Stimulated activated naive CD8-positive, alpha-beta T cell treated with anti-CD3 and anti-CD28 coated beads, Interleukin-15, Interleukin-2, amounts not matched to agents 100 ng/mL and 50 ng/mL, for 24 hours (primary cell): ENCODE data around the gene PLPPR5.
A peak's percentile ranks its signal among the peaks of the same experiment; 100 is the strongest.
"Not testable (repeated sequence)": the region's sequence is repeated elsewhere in the genome, so short reads cannot be mapped to it uniquely, and the experiment has no call there.

Experiments
- H3K27ac Mint-ChIP-seq: one replicate; pipeline ENCODE4 v1.8.0; 2021; ENCODE audit warnings: mild to moderate bottlenecking, mixed read lengths
- H3K27me3 Mint-ChIP-seq: one replicate; pipeline ENCODE4 v1.8.0; 2021; ENCODE audit warnings: mixed read lengths
- H3K36me3 Mint-ChIP-seq: one replicate; pipeline ENCODE4 v1.8.0; 2021; ENCODE audit warnings: low read depth, mixed read lengths
- H3K4me1 Mint-ChIP-seq: one replicate; pipeline ENCODE4 v1.8.0; 2021; ENCODE audit warnings: low read depth, mixed read lengths
- H3K4me3 Mint-ChIP-seq: one replicate; pipeline ENCODE4 v1.8.0; 2021; ENCODE audit warnings: mild to moderate bottlenecking, mixed read lengths
- H3K9me3 Mint-ChIP-seq: one replicate; pipeline ENCODE4 v1.8.0; 2021; ENCODE audit warnings: mixed read lengths

Gene PLPPR5, protein sequence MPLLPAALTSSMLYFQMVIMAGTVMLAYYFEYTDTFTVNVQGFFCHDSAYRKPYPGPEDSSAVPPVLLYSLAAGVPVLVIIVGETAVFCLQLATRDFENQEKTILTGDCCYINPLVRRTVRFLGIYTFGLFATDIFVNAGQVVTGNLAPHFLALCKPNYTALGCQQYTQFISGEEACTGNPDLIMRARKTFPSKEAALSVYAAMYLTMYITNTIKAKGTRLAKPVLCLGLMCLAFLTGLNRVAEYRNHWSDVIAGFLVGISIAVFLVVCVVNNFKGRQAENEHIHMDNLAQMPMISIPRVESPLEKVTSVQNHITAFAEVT

DNA sequence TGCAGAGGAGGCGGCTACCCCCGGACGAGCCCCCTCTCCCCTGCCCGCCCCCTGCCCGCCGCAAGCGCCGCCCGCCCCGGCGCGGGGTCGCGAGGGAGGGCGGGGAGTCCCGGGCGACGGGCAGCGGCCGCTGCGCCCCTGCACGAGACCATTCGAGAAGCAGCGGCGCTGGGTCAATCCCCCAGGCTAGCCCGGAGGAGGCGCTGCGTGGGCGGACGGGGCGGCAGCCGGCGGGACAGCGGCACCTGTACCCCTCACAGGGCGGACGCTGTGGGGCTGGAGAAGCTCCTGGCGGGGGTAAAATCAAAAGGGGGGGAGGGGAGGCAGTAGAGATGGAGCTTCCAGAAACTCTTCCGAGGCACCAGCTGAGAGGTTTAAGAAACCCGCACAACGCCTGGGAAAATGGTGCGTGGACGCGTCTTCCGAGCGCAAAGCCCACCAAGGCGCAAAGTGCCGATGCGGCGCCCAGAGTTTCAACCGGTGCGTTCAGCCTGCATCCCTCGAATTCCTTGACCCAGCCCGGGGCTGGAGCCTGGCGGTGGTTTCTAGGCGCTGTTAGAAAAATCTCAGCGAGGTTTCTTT is at the start of gene PLPPR5:
Gene PLPPR5 (minus strand): TSS at position 1 of the 582 bp plus-strand sequence. CDS start 190 bp downstream, outside the sequence.
- Mint-ChIP-seq H3K9me3 (no peaks in the 10 kb centered on the region), H3K27ac (no peak within 1 kb of the TSS), H3K4me3 (peak within 1 kb of the TSS; percentile 41), H3K4me1 (peaks cover 3% of the 10 kb centered on the region), H3K27me3 (peaks cover 73% of the 10 kb centered on the region), H3K36me3 (no peaks in the 10 kb centered on the region)

- Mint-ChIP-seq H3K27ac (no peak overlapping the region), H3K36me3 (no peaks in the 10 kb centered on the region), H3K4me3 (no peak overlapping the region), H3K27me3 (no peaks in the 10 kb centered on the region), H3K9me3 (no peaks in the 10 kb centered on the region), H3K4me1 (no peaks in the 10 kb centered on the region)
These were observed 47.1 kb upstream of the PLPPR5 start for GRCh38 chr1:99051611-99052283.

DNA sequence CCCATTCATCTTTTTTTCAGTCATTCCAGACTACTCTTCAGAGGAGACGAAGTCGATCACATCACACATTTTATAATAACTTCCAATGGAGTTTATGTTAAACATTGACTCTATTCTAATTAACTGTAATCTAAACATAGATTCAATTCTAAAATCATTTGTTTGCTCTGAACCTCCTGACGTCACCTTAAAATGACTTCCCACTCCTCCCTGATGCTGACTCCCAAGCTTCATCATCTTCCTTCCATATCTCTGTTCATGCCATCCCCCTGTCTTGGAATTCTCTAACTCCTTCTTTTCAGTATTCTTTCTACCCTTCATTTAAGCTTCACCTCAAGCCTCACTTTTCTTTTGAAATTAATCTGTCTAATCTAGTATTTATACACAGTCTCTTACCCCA is 45.1 kb upstream of the PLPPR5 start:
- Mint-ChIP-seq H3K4me1 (no peaks in the 10 kb centered on the region), H3K36me3 (no peaks in the 10 kb centered on the region), H3K27ac (no peak overlapping the region), H3K27me3 (no peaks in the 10 kb centered on the region), H3K4me3 (no peak overlapping the region), H3K9me3 (no peaks in the 10 kb centered on the region)

GRCh38 chr1:99036746-99037145 is 32.1 kb upstream of the PLPPR5 start:
- not testable (repeated sequence) for H3K27ac Mint-ChIP-seq, H3K4me1 Mint-ChIP-seq, H3K36me3 Mint-ChIP-seq, H3K4me3 Mint-ChIP-seq
- H3K9me3 Mint-ChIP-seq, result peaks cover 34% of the 10 kb centered on the region
- H3K27me3 Mint-ChIP-seq, result peaks cover 14% of the 10 kb centered on the region

DNA sequence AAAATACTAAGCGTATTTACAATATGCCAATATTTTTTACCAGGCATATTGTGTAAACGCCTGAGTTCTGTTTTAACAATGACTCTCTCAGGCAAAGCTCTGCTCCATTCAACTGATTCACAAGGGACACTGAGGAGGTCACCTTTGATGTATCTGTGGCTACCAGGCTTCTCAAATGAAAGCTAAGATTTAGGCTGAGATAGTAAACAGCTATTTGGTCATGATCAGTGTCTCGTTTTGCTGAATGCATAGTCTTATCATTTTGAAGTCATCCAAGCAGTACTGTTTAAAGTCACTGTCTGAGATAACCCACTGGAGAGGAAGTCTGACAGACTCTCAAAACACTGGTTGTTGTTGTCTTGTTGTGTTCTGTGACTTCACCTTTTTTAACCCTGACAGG is 13.7 kb upstream of the PLPPR5 start:
- no peak overlapping the region for H3K4me3 Mint-ChIP-seq
- no peaks in the 10 kb centered on the region for H3K36me3 Mint-ChIP-seq
- H3K27me3 Mint-ChIP-seq, result no peaks in the 10 kb centered on the region
- H3K27ac Mint-ChIP-seq, result no peak overlapping the region
- H3K9me3 Mint-ChIP-seq, result no peaks in the 10 kb centered on the region
- H3K4me1 Mint-ChIP-seq, result no peaks in the 10 kb centered on the region

DNA sequence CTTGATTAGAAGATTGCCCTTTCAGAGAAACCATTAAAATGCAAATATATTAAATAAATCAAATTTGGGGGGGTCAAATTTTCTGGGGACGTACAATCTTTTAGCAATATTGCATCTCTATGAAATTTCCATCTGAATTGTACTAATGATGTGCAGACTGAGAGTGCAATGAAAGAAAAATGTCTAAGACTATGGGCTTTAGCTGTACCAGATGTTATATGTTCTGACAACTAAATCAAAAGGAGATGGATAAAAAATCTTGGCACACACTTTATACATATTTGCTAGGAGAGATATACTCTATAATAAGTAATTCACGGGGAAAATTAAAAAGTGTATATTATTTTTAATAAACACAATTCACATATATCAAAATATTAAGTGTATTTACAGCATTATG is 13.0 kb upstream of the PLPPR5 start:
- Mint-ChIP-seq H3K36me3 (no peaks in the 10 kb centered on the region), H3K4me1 (no peaks in the 10 kb centered on the region), H3K27me3 (no peaks in the 10 kb centered on the region), H3K27ac (no peak overlapping the region), H3K9me3 (no peaks in the 10 kb centered on the region), H3K4me3 (no peak overlapping the region)

DNA sequence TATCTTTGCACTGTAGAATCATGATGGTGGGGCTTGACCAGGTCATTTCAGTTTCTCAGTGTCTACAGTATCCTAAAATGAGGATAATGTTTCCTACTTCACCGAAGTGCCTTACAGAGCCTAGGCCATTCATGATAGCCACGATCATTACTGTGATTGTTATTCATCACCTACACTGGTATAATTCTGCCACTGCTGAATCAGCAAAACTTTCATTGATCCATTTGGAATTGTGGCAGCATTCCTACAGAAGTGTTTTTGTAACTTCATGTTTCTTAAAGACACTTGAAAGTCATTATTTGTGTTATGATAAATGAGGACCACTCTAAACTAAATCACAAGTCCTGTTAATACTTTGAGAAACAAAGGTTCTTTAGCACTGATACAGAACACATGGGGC is 6.0 kb upstream of the PLPPR5 start:
- H3K4me3 Mint-ChIP-seq, result no peak overlapping the region
- no peaks in the 10 kb centered on the region for H3K36me3 Mint-ChIP-seq
- H3K27ac Mint-ChIP-seq, result no peak overlapping the region
- peaks cover 38% of the 10 kb centered on the region for H3K27me3 Mint-ChIP-seq
- no peaks in the 10 kb centered on the region for H3K4me1 Mint-ChIP-seq
- H3K9me3 Mint-ChIP-seq, result no peaks in the 10 kb centered on the region

DNA sequence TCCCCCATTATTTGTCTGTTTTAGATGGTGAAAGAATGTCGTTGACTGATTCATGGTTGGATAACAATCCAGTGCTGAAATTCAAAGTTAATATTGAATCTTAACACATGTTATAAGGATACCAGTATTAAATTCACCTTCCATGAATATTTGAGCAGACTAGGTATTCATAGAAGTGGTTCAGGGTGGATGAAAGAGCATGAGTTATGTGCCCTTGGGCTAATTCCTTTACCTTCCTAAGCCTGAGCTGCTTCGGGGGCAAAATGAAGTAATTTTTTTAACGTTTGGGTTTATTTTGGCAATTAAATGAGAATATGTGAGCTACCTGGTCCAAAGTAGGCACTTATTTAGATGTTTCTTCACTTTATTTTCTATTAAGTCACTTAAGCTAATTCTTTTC is 2.7 kb upstream of the PLPPR5 start:
- Mint-ChIP-seq H3K27ac (no peak overlapping the region), H3K27me3 (peaks cover 58% of the 10 kb centered on the region), H3K4me3 (no peak overlapping the region), H3K9me3 (no peaks in the 10 kb centered on the region), H3K36me3 (no peaks in the 10 kb centered on the region), H3K4me1 (peaks cover 3% of the 10 kb centered on the region)

GRCh38 chr1:99005537-99005942 is 879 bp upstream of the PLPPR5 start:
- H3K4me1 Mint-ChIP-seq, result peaks cover 3% of the 10 kb centered on the region
- H3K36me3 Mint-ChIP-seq, result no peaks in the 10 kb centered on the region
- peaks cover 70% of the 10 kb centered on the region for H3K27me3 Mint-ChIP-seq
- no peaks in the 10 kb centered on the region for H3K9me3 Mint-ChIP-seq
- H3K27ac Mint-ChIP-seq, result no peak overlapping the region
- H3K4me3 Mint-ChIP-seq, result peak overlapping the region; percentile 27

DNA sequence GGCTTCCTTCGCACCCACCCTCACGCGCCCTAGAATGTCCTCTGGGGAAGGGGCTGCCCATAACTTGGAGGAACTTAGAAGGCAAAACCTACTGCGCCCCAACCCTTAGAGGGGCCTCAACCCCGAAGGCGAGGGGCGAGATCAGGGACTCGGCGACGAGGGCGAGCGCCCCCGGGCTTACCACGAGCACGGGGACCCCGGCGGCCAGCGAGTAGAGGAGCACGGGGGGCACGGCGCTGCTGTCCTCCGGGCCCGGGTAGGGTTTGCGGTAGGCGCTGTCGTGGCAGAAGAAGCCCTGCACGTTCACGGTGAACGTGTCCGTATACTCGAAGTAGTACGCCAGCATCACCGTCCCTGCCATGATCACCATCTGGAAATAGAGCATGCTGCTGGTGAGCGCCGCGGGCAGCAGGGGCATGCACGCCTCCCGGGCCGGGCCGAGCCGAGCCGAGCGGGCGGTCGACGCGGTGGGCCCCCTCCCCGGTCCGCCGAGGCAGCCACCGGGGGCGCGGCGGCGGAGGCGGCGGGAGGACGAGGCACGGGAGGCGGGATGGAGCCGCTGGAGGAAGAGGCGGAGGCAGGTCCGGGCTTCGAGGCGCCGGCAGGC is 304 bp downstream of the PLPPR5 start:
- Mint-ChIP-seq H3K4me3 (peak overlapping the region; percentile 41), H3K27me3 (peaks cover 70% of the 10 kb centered on the region), H3K9me3 (no peaks in the 10 kb centered on the region)

GRCh38 chr1:99003581-99004253 is 944 bp downstream of the PLPPR5 start:
- Mint-ChIP-seq H3K27me3 (peaks cover 64% of the 10 kb centered on the region), H3K4me3 (peak overlapping the region; percentile 26), H3K27ac (no peak overlapping the region), H3K9me3 (no peaks in the 10 kb centered on the region), H3K4me1 (peaks cover 3% of the 10 kb centered on the region), H3K36me3 (no peaks in the 10 kb centered on the region)

More for the DNA sequence above, 304 bp downstream of the PLPPR5 start:
- Mint-ChIP-seq H3K36me3 (no peaks in the 10 kb centered on the region), H3K27ac (no peak overlapping the region), H3K4me1 (peaks cover 3% of the 10 kb centered on the region)

- Mint-ChIP-seq H3K4me3 (no peak overlapping the region), H3K27ac (no peak overlapping the region), H3K36me3 (no peaks in the 10 kb centered on the region)
These were observed 11.8 kb downstream of the PLPPR5 start for GRCh38 chr1:98992844-98993243.

DNA sequence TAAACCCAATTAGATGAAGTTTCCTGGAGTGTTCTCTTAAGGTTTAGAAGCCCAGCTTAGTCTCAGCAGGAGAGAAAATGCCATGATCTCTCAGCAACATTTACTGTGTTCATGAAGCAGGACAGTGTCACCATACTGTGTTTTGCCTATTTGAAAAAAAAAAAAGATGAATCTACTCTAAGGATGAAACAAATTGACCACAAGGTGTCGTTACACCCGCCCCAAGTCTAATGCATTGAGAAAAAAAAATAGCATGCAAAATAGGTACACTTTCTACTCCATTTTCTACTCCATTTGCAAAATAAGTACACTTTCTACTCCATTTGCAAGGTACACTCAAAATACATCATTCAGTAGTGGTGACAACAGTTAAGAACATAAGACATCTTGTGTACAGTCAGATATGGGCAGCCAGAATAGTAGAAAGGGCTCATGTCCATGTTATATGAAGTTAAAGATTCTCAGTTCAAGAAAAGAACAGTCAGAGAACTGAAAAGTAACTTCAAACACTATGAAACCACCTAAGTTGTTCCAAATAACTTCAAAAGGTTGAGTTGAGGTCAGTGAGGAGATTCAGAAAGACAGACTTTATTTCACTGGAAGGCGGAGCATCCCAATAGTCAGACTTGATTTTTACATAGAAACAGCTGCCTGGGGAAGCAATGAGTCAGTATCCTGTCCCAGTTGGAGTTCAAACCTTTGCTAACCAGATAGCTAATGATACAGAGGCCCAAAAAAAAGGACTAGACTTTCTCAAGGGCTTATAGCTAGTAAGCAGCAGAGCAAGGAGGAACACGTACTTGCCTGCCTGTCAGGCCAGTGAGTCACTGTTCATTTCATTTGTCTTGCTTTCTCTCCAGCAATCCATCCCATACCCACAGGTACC is 13.3 kb downstream of the PLPPR5 start:
- Mint-ChIP-seq H3K36me3 (no peaks in the 10 kb centered on the region), H3K27ac (no peak overlapping the region), H3K9me3 (no peaks in the 10 kb centered on the region), H3K4me1 (peaks cover 11% of the 10 kb centered on the region), H3K27me3 (no peaks in the 10 kb centered on the region), H3K4me3 (no peak overlapping the region)

More at GRCh38 chr1:98992844-98993243, 11.8 kb downstream of the PLPPR5 start:
- H3K27me3 Mint-ChIP-seq, result peaks cover 3% of the 10 kb centered on the region
- peaks cover 11% of the 10 kb centered on the region for H3K4me1 Mint-ChIP-seq
- H3K9me3 Mint-ChIP-seq, result no peaks in the 10 kb centered on the region

DNA sequence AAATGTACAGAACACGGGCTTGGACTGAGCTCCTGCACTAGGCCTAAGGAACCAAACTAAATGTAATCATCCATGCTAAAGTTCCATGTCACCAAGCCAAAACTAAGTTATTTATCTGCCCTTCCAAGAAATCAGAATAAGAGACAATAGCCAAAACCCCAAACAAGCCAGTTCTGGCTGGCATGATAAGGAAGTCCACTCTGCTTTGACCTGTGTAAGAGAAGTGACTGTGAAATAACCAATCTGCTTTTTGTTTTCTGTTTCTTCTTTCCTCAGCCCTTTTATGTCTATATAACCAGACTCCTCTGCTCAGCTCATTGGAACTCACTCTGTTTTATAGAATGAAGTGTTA is 15.1 kb downstream of the PLPPR5 start:
- Mint-ChIP-seq H3K36me3 (no peaks in the 10 kb centered on the region), H3K27ac (no peak overlapping the region), H3K4me3 (no peak overlapping the region), H3K9me3 (no peaks in the 10 kb centered on the region), H3K27me3 (no peaks in the 10 kb centered on the region), H3K4me1 (peaks cover 11% of the 10 kb centered on the region)
